ENCODE results near the gene TP73.
"Not testable (repeated sequence)": the region's sequence is repeated elsewhere in the genome, so short reads cannot be mapped to it uniquely, and the experiment has no call there.

The TP73 gene

GRCh38 chr1:3745590-3746381, 93.5 kb downstream of the TP73 start:
- H3K4me3 ChIP-seq (replicated peaks; ENCODE audit: low read depth, low read length): peak overlapping the region; percentile 68
- DNase-seq (ENCODE audit: extremely low read depth, low read depth): no peak
- TF ChIP-seq CTCF (IDR thresholded peaks at IDR 0.05; ENCODE audit: low read depth, low read length, missing control alignments): no peak

- DNase-seq (ENCODE audit: extremely low read depth, low read depth): no peak
- TF ChIP-seq CTCF (IDR thresholded peaks at IDR 0.05; ENCODE audit: low read depth, low read length, missing control alignments): no peak
These were observed 94.1 kb downstream of the TP73 start for GRCh38 chr1:3746389-3746829.

GRCh38 chr1:3746830-3747521, 94.7 kb downstream of the TP73 start:
- no peak for TF ChIP-seq CTCF (IDR thresholded peaks at IDR 0.05; ENCODE audit: low read depth, low read length, missing control alignments)
- peak overlapping the region; percentile 68 for H3K4me3 ChIP-seq (replicated peaks; ENCODE audit: low read depth, low read length)
- DNase-seq (ENCODE audit: extremely low read depth, low read depth): no peak

More at GRCh38 chr1:3746389-3746829, 94.1 kb downstream of the TP73 start:
- peak overlapping the region; percentile 68 for H3K4me3 ChIP-seq (replicated peaks; ENCODE audit: low read depth, low read length)

- no peak for DNase-seq (ENCODE audit: extremely low read depth, low read depth)
- TF ChIP-seq CTCF (IDR thresholded peaks at IDR 0.05; ENCODE audit: low read depth, low read length, missing control alignments): no peak
- peak overlapping the region; percentile 68 for H3K4me3 ChIP-seq (replicated peaks; ENCODE audit: low read depth, low read length)
These were observed 95.2 kb downstream of the TP73 start for GRCh38 chr1:3747522-3747848.

GRCh38 chr1:3747903-3748302, 95.6 kb downstream of the TP73 start:
- TF ChIP-seq CTCF (IDR thresholded peaks at IDR 0.05; ENCODE audit: low read depth, low read length, missing control alignments): no peak
- H3K4me3 ChIP-seq (replicated peaks; ENCODE audit: low read depth, low read length): peak overlapping the region; percentile 68
- no peak for DNase-seq (ENCODE audit: extremely low read depth, low read depth)

GRCh38 chr1:3748316-3748900, 96.1 kb downstream of the TP73 start:
- DNase-seq (ENCODE audit: extremely low read depth, low read depth); H3K4me3 ChIP-seq (replicated peaks; ENCODE audit: low read depth, low read length): not testable (repeated sequence)

GRCh38 chr1:3749512-3749911, 97.2 kb downstream of the TP73 start:
- DNase-seq (ENCODE audit: extremely low read depth, low read depth): no peak

More at GRCh38 chr1:3749512-3749911, 97.2 kb downstream of the TP73 start:
- no peak for TF ChIP-seq CTCF (IDR thresholded peaks at IDR 0.05; ENCODE audit: low read depth, low read length, missing control alignments)
- H3K4me3 ChIP-seq (replicated peaks; ENCODE audit: low read depth, low read length): no peak overlapping the region

All from HFF-Myc (cell line).